MM.1S (cell line): ENCODE results near the gene CERS3.

Experiments used
- DNase-seq: peaks from one replicate; pipeline ENCODE4 v3.0.0-alpha.2; 2015
- H2AFZ ChIP-seq: fragments of 300-600 bp; sonication (generic); 2 replicates; pipeline ENCODE4 v1.6.0; 2016; ENCODE audit warnings: antibody characterized with exemption, low read length
- H3F3A ChIP-seq: fragments of 300-600 bp; sonication (generic); 2 replicates; pipeline ENCODE4 v1.6.1; 2016; ENCODE audit warnings: mild to moderate bottlenecking, antibody characterized with exemption, low read length, moderate library complexity, mixed read lengths; ENCODE audit not compliant: insufficient read depth
- H3K27ac ChIP-seq: fragments of 300-600 bp; sonication (generic); 2 replicates; pipeline ENCODE4 v1.5.1; 2016; ENCODE audit warnings: mild to moderate bottlenecking, low read length
- H3K27me3 ChIP-seq: fragments of 300-600 bp; sonication (generic); replicated peaks from 2 replicates; pipeline ENCODE4 v1.6.0; 2016; ENCODE audit warnings: low read length; ENCODE audit not compliant: insufficient read depth
- H3K36me3 ChIP-seq: fragments of 300-600 bp; sonication (generic); replicated peaks from 2 replicates; pipeline ENCODE4 v1.6.1; 2016; ENCODE audit warnings: mild to moderate bottlenecking, low read length, mixed read lengths; ENCODE audit not compliant: insufficient read depth
- H3K4me1 ChIP-seq: fragments of 300-600 bp; sonication (generic); 2 replicates; pipeline ENCODE4 v1.6.1; 2016; ENCODE audit warnings: low read length, mixed read lengths
- H3K4me2 ChIP-seq: fragments of 300-600 bp; sonication (generic); 2 replicates; pipeline ENCODE4 v1.6.0; 2016; ENCODE audit warnings: low read depth, low read length
- H3K4me3 ChIP-seq: fragments of 300-600 bp; sonication (generic); 2 replicates; pipeline ENCODE4 v1.5.1; 2016; ENCODE audit warnings: low read length, mixed read lengths
- H3K79me2 ChIP-seq: fragments of 300-600 bp; sonication (generic); 2 replicates; pipeline ENCODE4 v1.6.1; 2016; ENCODE audit warnings: mixed run types, low read length, mixed read lengths
- H3K9ac ChIP-seq: fragments of 300-600 bp; sonication (generic); 2 replicates; pipeline ENCODE4 v1.6.1; 2016; ENCODE audit warnings: low read length, mixed read lengths
- H3K9me2 ChIP-seq: fragments of 300-600 bp; sonication (generic); replicated peaks from 2 replicates; pipeline ENCODE4 v1.6.1; 2016; ENCODE audit warnings: mild to moderate bottlenecking, low read length, mixed read lengths; ENCODE audit not compliant: insufficient read depth
- H3K9me3 ChIP-seq: fragments of 300-600 bp; sonication (generic); replicated peaks from 2 replicates; pipeline ENCODE4 v1.6.1; 2016; ENCODE audit warnings: mild to moderate bottlenecking, low read length, mixed read lengths; ENCODE audit not compliant: insufficient read depth
- H4K20me1 ChIP-seq: fragments of 300-600 bp; sonication (generic); 2 replicates; pipeline ENCODE4 v1.6.1; 2016; ENCODE audit warnings: mild to moderate bottlenecking, low read length, moderate library complexity, mixed read lengths; ENCODE audit not compliant: insufficient read depth
- CTCF ChIP-seq: fragments of 300-600 bp; sonication (generic); IDR thresholded peaks from 2 replicates; pipeline ENCODE4 v1.5.1; 2016; ENCODE audit warnings: antibody characterized with exemption, low read length, mixed read lengths
- EZH2 ChIP-seq: fragments of 300-600 bp; sonication (generic); optimal IDR thresholded peaks from 2 replicates; pipeline ENCODE3; 2017; ENCODE audit warnings: low read depth, mild to moderate bottlenecking, antibody characterized with exemption, low read length, mixed read lengths
- EZH2phosphoT487 ChIP-seq: fragments of 300-600 bp; sonication (generic); IDR thresholded peaks from 2 replicates; pipeline ENCODE4 v1.6.1; 2018; ENCODE audit warnings: antibody characterized with exemption, low read length

The CERS3 gene

GRCh38 chr15:100471933-100472332 is 56.8 kb downstream of the CERS3 start:
- Histone ChIP-seq H2AFZ (no peak overlapping the region), H3K27ac (no peak overlapping the region), H3K79me2 (no peaks in the 10 kb centered on the region)

GRCh38 chr15:100468285-100468684 is 60.5 kb downstream of the CERS3 start:
- no peaks in the 10 kb centered on the region for H3K79me2 ChIP-seq
- H3K9ac ChIP-seq: no peak overlapping the region
- H4K20me1 ChIP-seq: no peaks in the 10 kb centered on the region
- H3K4me2 ChIP-seq: no peak overlapping the region
- H2AFZ ChIP-seq: no peak overlapping the region
- H3F3A ChIP-seq: no peaks in the 10 kb centered on the region
- DNase-seq: no peak
- no peaks in the 10 kb centered on the region for H3K4me1 ChIP-seq
- no peaks in the 10 kb centered on the region for H3K9me2 ChIP-seq
- TF ChIP-seq CTCF (no peak), EZH2 (no peak), EZH2phosphoT487 (no peak)
- H3K36me3 ChIP-seq: no peaks in the 10 kb centered on the region
- H3K4me3 ChIP-seq: no peak overlapping the region
- no peaks in the 10 kb centered on the region for H3K27me3 ChIP-seq
- H3K9me3 ChIP-seq: no peaks in the 10 kb centered on the region
- no peak overlapping the region for H3K27ac ChIP-seq

More at GRCh38 chr15:100471933-100472332, 56.8 kb downstream of the CERS3 start:
- Histone ChIP-seq H3K9ac (no peak overlapping the region), H3K4me3 (no peak overlapping the region), H3K27me3 (no peaks in the 10 kb centered on the region), H3F3A (no peaks in the 10 kb centered on the region), H3K4me1 (no peaks in the 10 kb centered on the region), H3K4me2 (no peak overlapping the region), H3K9me2 (no peaks in the 10 kb centered on the region), H3K36me3 (no peaks in the 10 kb centered on the region), H4K20me1 (no peaks in the 10 kb centered on the region), H3K9me3 (no peaks in the 10 kb centered on the region)
- no peak for TF ChIP-seq CTCF
- TF ChIP-seq EZH2phosphoT487: no peak
- TF ChIP-seq EZH2: no peak
- no peak for DNase-seq

- Histone ChIP-seq H4K20me1 (no peaks in the 10 kb centered on the region), H3K27me3 (no peaks in the 10 kb centered on the region), H3K4me2 (no peak overlapping the region), H3K9me2 (no peaks in the 10 kb centered on the region), H3K4me3 (no peak overlapping the region), H3F3A (no peaks in the 10 kb centered on the region), H3K4me1 (no peaks in the 10 kb centered on the region), H2AFZ (no peak overlapping the region), H3K36me3 (no peaks in the 10 kb centered on the region), H3K79me2 (no peaks in the 10 kb centered on the region), H3K27ac (no peak overlapping the region), H3K9ac (no peak overlapping the region), H3K9me3 (no peaks in the 10 kb centered on the region)
- no peak for DNase-seq
- TF ChIP-seq EZH2 (no peak), EZH2phosphoT487 (no peak), CTCF (no peak)
Measured at GRCh38 chr15:100466073-100466472, 62.7 kb downstream of the CERS3 start.
